ENCODE data around the gene DYRK1A. TPM values are rescaled to one million over a fixed set of nuclear protein-coding genes. Genes with fewer than 3 reads are reported as not detected.
"Not testable (repeated sequence)": the region's sequence is repeated elsewhere in the genome, so short reads cannot be mapped to it uniquely, and the experiment has no call there.

The DYRK1A gene
- total RNA-seq, result 85.7 and 88.8 TPM in 2 replicates

- intact Hi-C loops (cut with micrococcal nuclease), result loop anchor here (1.0 to 10.0 kb wide), 8 partner anchors 71 to 1816 kb away; partner anchors contain the start of genes PIGP, PSMG1, TTC3 and VPS26C
These were observed at the start of gene DYRK1A for GRCh38 chr21:37366482-37367316. Gene DYRK1A, plus strand, starts transcription at chr21:37366773. Its CDS starts 53,602 bp downstream, at chr21:37420375.

DNA sequence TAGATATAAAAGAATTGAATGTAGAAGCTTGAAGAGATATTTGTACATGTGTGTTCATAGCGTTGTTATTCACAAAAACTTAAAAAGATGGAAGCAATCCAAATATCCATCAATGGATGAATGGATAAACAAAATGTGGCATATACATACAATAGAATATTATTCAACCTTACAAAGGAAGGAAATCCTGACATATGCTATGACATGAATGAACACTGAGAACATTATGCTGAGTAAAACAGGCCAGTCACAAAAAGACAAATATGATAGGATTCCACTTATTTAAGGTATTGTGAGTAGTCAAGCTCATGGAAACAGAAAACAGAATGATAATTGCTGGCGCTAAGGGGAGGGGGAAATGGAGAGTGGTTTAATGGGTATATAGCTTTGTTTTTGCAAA is 47.0 kb upstream of the DYRK1A start:
- intact Hi-C loops (cut with micrococcal nuclease), result no loop called here

GRCh38 chr21:37322084-37322483 is 44.5 kb upstream of the DYRK1A start:
- intact Hi-C loops (cut with micrococcal nuclease), result no loop called here

- intact Hi-C loops (cut with micrococcal nuclease), result no loop called here
These were observed 42.0 kb upstream of the DYRK1A start for GRCh38 chr21:37324558-37324957.

GRCh38 chr21:37328147-37328546 is 38.4 kb upstream of the DYRK1A start:
- intact Hi-C loops (cut with micrococcal nuclease), result not testable (repeated sequence)

DNA sequence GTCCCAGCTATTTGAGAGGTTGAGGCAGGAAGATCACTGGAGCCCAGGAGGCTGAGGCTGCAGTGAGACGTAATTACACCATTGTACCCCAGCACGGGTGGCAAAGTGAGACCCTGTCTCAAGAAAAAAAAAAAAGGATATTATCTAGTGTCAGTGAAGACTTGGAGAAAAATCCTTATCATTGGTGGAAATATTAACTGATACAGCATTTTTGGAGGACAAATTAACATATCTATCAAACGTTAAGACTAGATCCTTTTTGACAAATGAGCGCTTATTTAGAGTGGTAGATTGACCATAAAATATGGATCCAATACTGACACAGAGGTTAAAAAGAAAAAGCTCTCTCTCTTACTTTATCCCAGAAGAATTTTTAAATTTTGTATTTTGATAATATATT is 35.2 kb upstream of the DYRK1A start:
- intact Hi-C loops (cut with micrococcal nuclease), result no loop called here

DNA sequence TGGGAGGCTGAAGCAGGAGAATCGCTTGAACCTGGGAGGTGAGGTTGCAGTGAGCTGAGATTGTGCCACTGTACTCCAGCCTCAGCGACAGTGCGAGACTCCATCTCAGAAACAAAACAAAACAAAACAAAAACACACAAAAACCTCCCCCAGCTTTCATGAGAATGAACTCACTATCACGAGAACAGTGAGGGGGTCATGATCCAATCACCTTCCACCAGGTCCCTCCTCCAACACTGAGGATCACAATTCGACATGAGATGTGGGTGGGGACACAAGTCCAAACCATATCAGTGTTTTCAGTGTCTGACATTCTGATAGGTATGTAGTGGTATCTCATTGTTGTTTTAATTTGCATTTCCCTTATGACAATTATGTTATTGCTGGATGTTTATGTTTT is 31.5 kb upstream of the DYRK1A start:
- intact Hi-C loops (cut with micrococcal nuclease), result no loop called here

- intact Hi-C loops (cut with micrococcal nuclease), result no loop called here
These were observed 29.4 kb upstream of the DYRK1A start for GRCh38 chr21:37337179-37337578.

DNA sequence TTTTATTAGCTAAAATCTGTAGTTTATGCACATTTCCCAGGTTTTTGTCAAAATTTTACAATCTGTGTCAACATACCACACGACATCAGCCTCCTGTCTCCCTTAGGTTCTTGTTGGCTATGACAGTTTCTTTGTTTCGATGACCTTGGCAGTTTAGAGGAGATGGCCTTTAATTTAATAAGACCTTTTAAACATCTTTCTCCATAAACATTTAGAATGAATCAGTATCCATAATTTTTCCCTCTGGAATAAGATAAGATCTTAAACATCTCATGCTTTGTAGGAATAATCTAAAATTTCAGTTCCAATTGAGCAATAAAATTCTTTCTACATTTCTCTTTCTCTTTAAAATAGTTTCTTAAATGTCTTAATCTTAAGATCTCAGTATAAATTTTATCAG is 28.7 kb upstream of the DYRK1A start:
- intact Hi-C loops (cut with micrococcal nuclease), result no loop called here

DNA sequence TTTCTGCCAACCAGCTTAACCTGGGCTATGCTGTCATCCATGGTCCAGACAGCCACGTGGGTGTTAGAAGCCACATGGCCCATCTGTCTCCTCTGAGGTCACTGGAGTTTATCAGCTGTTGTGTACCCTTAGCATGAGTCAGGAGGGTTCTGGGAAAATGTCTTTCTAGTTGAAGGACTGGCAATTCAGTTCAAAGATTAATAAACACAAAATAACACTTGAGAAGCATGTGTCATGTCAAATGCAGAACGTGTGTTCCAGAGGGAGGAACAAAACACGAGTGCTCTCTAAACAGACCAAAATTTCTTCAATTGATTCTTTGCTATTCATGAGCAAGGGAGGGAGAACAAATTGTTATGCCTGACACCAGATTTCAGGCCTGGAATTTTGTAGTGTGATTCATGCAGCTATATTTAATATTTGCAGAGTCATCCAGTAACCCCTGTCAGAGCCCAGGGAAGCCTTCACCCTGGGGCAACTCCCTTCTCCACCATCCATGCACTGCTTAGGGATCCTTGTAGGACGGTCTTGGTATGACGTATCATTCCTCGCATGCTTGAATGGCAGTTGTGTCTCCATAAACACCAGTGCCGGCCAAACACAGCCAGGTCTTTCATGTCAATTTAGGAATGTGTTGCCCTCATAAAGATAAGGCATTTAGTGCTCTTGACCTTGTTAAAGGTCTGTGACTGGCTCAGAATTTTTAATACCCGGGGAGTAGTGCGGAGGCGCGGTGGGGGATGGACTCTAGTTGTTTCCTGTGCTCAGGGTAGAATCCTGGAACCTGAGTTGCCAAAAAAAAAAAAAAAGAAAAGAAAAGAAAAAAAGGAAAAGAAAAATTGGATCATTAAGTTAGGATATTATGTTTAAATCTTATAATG is 27.7 kb upstream of the DYRK1A start:
- intact Hi-C loops (cut with micrococcal nuclease), result no loop called here

GRCh38 chr21:37339552-37339939 is 27.0 kb upstream of the DYRK1A start:
- intact Hi-C loops (cut with micrococcal nuclease), result no loop called here

DNA sequence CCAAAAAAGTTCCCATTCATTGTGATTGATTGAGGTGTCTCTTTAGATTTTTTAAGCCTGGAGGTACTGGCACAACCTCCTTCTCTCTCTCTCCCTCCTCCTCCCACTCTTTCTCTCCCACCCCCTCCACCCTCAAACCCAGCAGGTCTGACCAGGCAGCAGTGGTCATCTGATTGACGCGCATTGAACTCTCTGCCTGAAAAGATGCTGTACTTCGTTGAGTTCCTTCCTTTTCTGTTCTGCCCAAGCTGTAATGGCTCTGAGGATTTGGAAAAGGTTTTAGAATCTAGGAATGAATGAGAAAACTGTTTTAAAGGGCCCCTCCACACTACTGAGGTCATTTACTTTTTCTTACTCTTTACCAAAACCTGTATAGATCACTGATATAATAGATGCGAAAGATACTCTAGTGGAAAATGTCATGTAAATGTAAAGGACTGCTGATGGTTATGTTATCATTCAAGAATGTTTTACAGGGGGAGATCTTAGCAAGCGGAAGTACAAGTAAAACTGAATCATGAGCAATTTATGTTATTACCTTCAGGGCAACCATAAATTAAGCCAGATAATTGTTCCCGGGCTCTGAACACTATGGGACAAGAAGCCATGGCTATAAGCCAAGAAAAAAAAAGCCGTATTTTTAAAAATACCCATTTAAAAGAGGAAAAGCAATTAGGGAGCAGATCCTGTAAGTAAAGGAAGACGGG is 25.2 kb upstream of the DYRK1A start:
- intact Hi-C loops (cut with micrococcal nuclease), result no loop called here

GRCh38 chr21:37342046-37342632 is 24.4 kb upstream of the DYRK1A start:
- intact Hi-C loops (cut with micrococcal nuclease), result no loop called here

GRCh38 chr21:37346841-37347430 is 19.6 kb upstream of the DYRK1A start:
- intact Hi-C loops (cut with micrococcal nuclease), result no loop called here

DNA sequence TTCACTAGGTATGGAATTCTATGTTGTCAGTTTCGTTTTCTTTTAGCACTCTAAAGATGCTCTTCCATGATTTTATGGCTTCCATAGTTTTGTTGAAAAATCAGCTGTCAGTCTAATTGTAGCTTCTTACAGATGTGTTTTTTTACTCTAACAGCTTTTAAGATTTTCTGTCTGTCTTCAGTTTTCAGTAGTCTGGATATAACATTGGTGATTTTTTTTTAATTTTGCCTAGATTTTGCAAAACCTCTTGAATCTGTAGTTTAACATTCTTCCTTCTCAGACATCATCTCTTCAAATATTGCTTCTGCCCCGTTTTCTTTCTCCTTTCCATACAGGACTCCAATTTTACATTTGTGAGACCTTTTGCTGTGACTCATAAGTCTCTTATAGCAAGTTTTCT is 17.9 kb upstream of the DYRK1A start:
- intact Hi-C loops (cut with micrococcal nuclease), result no loop called here

GRCh38 chr21:37350472-37350871 is 16.1 kb upstream of the DYRK1A start:
- intact Hi-C loops (cut with micrococcal nuclease), result no loop called here

- intact Hi-C loops (cut with micrococcal nuclease), result no loop called here
These were observed 9.9 kb upstream of the DYRK1A start for GRCh38 chr21:37356706-37357105.

GRCh38 chr21:37357691-37358090 is 8.9 kb upstream of the DYRK1A start:
- intact Hi-C loops (cut with micrococcal nuclease), result no loop called here

DNA sequence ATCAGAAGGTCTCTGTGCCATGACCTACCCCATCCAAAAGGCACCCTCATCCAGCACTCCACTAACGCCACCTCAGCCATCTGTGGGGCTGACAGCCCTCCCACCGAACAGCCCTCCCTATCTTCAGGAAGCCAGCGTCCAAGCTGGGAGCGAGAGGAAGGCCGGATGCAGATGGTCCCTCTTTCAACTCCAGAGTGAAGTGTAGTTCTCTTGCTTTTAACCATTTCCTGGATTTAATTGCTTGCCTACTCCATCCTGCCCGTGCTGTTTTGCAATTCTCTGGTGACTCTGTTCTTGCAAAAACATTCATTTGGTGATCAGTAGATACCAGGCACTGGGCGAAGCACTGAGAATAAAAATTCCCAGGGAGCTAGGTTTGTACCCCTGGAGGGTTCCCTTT is 8.2 kb upstream of the DYRK1A start:
- intact Hi-C loops (cut with micrococcal nuclease), result no loop called here

GRCh38 chr21:37363936-37364335 is 2.6 kb upstream of the DYRK1A start:
- intact Hi-C loops (cut with micrococcal nuclease), result loop anchor here (10.0 kb wide), 1 partner anchor 379 kb away; no protein-coding TSS in a partner anchor

GRCh38 chr21:37364722-37365121 is 1.9 kb upstream of the DYRK1A start:
- intact Hi-C loops (cut with micrococcal nuclease), result loop anchor here (5.0 to 10.0 kb wide), 3 partner anchors 73 to 1818 kb away; partner anchors contain the start of gene PSMG1

Data from T-helper 2 cell treated with Interferon-gamma antibody and Interleukin-4, amounts not matched to agents 100 ng/mL and 5 ng/mL, for 36 hours (primary cell).